ENCODE results near the gene PLEKHA7.

GRCh38 chr11:16749666-16750065 is 264.5 kb downstream of the PLEKHA7 start:
- TF ChIP-seq RAD21 (IDR thresholded peaks at IDR 0.05; ENCODE audit: low read depth) (no peak), EZH2 (IDR thresholded peaks at IDR 0.05) (no peak), ELF1 (IDR thresholded peaks at IDR 0.05; ENCODE audit: borderline replicate concordance, low read depth) (no peak), POLR2A (IDR thresholded peaks at IDR 0.05; ENCODE audit: borderline replicate concordance, extremely low read depth, insufficient read depth, insufficient read length) (no peak), ATF3 (IDR thresholded peaks at IDR 0.05) (no peak), MAX (IDR thresholded peaks at IDR 0.05) (no peak), CTCF (IDR thresholded peaks at IDR 0.05 in 2 of 3, conservative IDR thresholded peaks at IDR 0.05 in 1 of 3; ENCODE audit: borderline replicate concordance in 1 of 3, insufficient read depth in 1 of 3, low read depth in 2 of 3, low read length in 2 of 3) (no peak), EZH2phosphoT487 (IDR thresholded peaks at IDR 0.05; ENCODE audit: borderline replicate concordance) (no peak), EGR1 (IDR thresholded peaks at IDR 0.05; ENCODE audit: low read depth) (no peak), REST (IDR thresholded peaks at IDR 0.05; ENCODE audit: low read depth) (no peak), ZNF274 (IDR thresholded peaks at IDR 0.05; ENCODE audit: low read depth, low read length) (no peak), POLR2AphosphoS5 (IDR thresholded peaks at IDR 0.05; ENCODE audit: low read depth, low read length) (no peak), JUND (IDR thresholded peaks at IDR 0.05) (no peak), CEBPB (IDR thresholded peaks at IDR 0.05; ENCODE audit: low read depth) (no peak)
